Naive thymus-derived CD8-positive, alpha-beta T cell (primary cell): ENCODE measurements around the gene TAAR9. TPM values are rescaled to one million over a fixed set of nuclear protein-coding genes. Genes with fewer than 3 reads are reported as not detected.

ENCODE experiments used
- ATAC-seq, 2 donors: fragments of 150-1000 bp; cut with Tn5 transposase in 1 of 2; sonication (Bioruptor Pico), chemical (Tn5 transposase) in 1 of 2; 1 replicate in 1 of 2; 2 replicates in 1 of 2; pipeline ENCODE4 v1.10.0; 2021; ENCODE audit warnings: mild to moderate bottlenecking in 2 of 2, moderate library complexity in 2 of 2
- POLR2A ChIA-PET: fragments of 350-600 bp; sonication (Branson Sonifier 250); formaldehyde crosslinking; loops from one replicate; lab custom pipeline; 2021; ENCODE audit warnings: antibody characterized with exemption; lab: Charles Lee
- DNase-seq, 10 donors: peaks; one replicate each; pipeline versions ENCODE4 v3.0.0 to v3.0.0-alpha.2; 2020 to 2022
- H3K27ac Mint-ChIP-seq, 10 donors: one replicate each; pipeline ENCODE4 v1.8.0; 2020 to 2022; ENCODE audit warnings: mild to moderate bottlenecking in 10 of 10, mixed read lengths in 10 of 10, moderate library complexity in 4 of 10, inconsistent platforms in 1 of 10
- H3K27me3 Mint-ChIP-seq, 5 donors: one replicate each; pipeline ENCODE4 v1.8.0; 2021 to 2022; ENCODE audit warnings: mixed read lengths in 5 of 5
- H3K36me3 Mint-ChIP-seq, 3 donors: one replicate each; pipeline ENCODE4 v1.8.0; 2020 to 2022; ENCODE audit warnings: mixed read lengths in 3 of 3, mild to moderate bottlenecking in 2 of 3, inconsistent platforms in 1 of 3
- H3K4me1 Mint-ChIP-seq, 4 donors: one replicate each; pipeline ENCODE4 v1.8.0; 2021 to 2022; ENCODE audit warnings: mixed read lengths in 4 of 4
- H3K4me3 Mint-ChIP-seq, 10 donors: one replicate each; pipeline ENCODE4 v1.8.0; 2020 to 2022; ENCODE audit warnings: mild to moderate bottlenecking in 10 of 10, mixed read lengths in 10 of 10, moderate library complexity in 6 of 10, inconsistent platforms in 1 of 10
- H3K9me3 Mint-ChIP-seq, 9 donors: one replicate each; pipeline ENCODE4 v1.8.0; 2020 to 2022; ENCODE audit warnings: mixed read lengths in 9 of 9, mild to moderate bottlenecking in 3 of 9, inconsistent platforms in 1 of 9, moderate library complexity in 1 of 9
- polyA plus RNA-seq, 3 donors: library from polyadenylated mRNA; unstranded; fragments of 300-500 nt; fragmentation: Illumina TruSeq; gene quantifications; one replicate each; pipeline ENCODE4 v1.2.3, GENCODE V29; 2021
- total RNA-seq, 8 experiments: library from RNA in 2 of 8; stranded (reverse) in 2 of 8; gene quantifications; one replicate each; pipeline ENCODE4 v1.2.3 and lab custom pipeline; 2021 to 2026

TAAR9 gene
- total RNA-seq (not detected), polyA plus RNA-seq (not detected), total RNA-seq (lab: John Stamatoyannopoulos, UW) (0 reads per million in 6 experiments)

DNA sequence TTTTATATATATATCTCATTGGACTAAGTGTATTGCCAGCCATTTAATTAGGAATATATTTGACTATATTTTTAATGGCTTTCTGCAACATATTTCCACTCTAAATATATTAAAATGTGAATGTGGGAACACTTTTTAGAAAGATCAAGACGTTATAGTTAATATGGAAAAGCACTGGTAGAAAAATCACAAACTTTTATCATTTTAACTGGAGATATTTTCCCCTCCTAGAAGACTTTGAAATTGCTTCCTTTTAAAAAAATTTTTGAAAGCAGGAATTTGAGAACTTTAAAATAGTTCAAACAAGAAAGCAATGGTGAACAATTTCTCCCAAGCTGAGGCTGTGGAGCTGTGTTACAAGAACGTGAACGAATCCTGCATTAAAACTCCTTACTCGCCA, at the start of gene TAAR9:
Gene TAAR9 (plus strand): TSS at position 301 of the 400 bp plus-strand sequence. CDS start 13 bp downstream, at position 314.
- H3K36me3 Mint-ChIP-seq = peaks cover 0 to 4% (median 0%) of the 10 kb centered on the region in 3 donors
- no peaks in the 10 kb centered on the region for H3K4me1 Mint-ChIP-seq
- DNase-seq (no peak), ATAC-seq (no peak)
- H3K4me3 Mint-ChIP-seq = no peak within 1 kb of the TSS
- H3K27me3 Mint-ChIP-seq = peaks cover 7 to 43% (median 27%) of the 10 kb centered on the region in 5 donors
- POLR2A ChIA-PET = no interaction called here
- peak within 1 kb of the TSS in 1 of 10 donors; percentile 13 for H3K27ac Mint-ChIP-seq
- H3K9me3 Mint-ChIP-seq = peaks cover 0 to 5% (median 0%) of the 10 kb centered on the region in 9 donors

DNA sequence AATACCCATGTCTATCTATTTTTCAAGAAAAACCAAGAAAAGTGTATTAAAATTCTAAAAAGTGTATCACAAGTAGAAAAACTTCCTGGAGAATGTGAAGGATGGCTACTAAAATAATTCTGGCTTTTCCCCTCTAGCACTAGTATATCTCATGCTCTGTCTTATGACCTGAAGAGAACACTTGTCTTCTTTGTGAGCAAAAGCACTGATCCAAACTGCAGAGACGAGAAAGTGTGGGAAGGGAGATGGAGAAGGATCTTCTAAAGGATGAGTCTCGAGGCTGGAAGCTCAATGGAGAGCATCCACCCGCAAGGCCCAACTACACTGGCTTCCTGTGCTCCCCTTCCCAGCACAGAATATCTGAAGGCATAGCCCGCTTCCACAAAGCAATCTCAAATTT, 48.7 kb upstream of the TAAR9 start:
- no peak overlapping the region for H3K4me3 Mint-ChIP-seq
- peaks cover 5 to 15% (median 12%) of the 10 kb centered on the region in 3 donors for H3K36me3 Mint-ChIP-seq
- H3K4me1 Mint-ChIP-seq = peaks cover 4 to 19% (median 8%) of the 10 kb centered on the region in 4 donors
- ATAC-seq = no peak
- no peak for DNase-seq
- POLR2A ChIA-PET = no interaction called here
- peak overlapping the region in 4 of 10 donors; percentile 4 to 56 (median 38) for H3K27ac Mint-ChIP-seq
- H3K27me3 Mint-ChIP-seq = no peaks in the 10 kb centered on the region
- H3K9me3 Mint-ChIP-seq = peaks cover 0 to 5% (median 0%) of the 10 kb centered on the region in 9 donors

- peaks cover 0 to 11% (median 0%) of the 10 kb centered on the region in 9 donors for H3K9me3 Mint-ChIP-seq
- peaks cover 8 to 15% (median 14%) of the 10 kb centered on the region in 4 donors for H3K4me1 Mint-ChIP-seq
- H3K27ac Mint-ChIP-seq = no peak overlapping the region
- POLR2A ChIA-PET = no interaction called here
- ATAC-seq (no peak), DNase-seq (no peak)
- no peak overlapping the region for H3K4me3 Mint-ChIP-seq
- peaks cover 11 to 22% (median 18%) of the 10 kb centered on the region in 3 donors for H3K36me3 Mint-ChIP-seq
- no peaks in the 10 kb centered on the region for H3K27me3 Mint-ChIP-seq
These were observed 48.1 kb upstream of the TAAR9 start for GRCh38 chr6:132490024-132490423.

DNA sequence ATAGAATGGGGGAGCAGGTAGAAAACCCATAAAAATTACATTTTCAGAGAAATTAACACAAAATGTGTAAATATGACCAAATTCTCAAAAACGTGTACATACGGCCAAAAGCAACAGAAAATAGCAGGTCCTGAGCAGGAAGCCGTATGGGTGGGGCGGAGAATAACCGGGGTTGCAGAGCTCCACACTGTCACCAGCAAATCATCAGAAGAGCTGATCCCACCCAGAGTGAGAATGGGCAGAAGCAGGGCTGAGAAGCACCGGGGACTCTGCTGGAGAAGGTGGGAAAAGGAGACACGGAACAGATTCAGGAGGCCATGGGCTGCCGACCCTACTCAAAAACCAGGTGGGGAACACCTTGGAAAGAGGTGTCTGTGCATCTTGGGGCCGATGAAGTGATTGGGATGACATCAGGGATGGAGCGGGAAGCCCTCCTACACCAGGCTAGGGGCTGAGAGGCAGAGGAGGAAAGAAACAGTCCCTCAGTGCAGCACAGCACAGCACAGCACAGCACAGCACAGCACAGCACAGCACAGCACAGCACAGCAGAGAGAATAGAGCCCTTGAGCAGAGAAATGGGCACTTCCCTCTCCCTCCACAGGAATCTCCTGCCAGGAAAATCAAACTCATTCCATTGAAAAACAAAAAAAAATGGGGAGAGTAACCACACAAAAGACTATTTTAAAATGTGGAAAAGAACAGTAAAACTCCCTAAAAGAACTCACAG, 47.4 kb upstream of the TAAR9 start:
- H3K36me3 Mint-ChIP-seq = peaks cover 12 to 26% (median 22%) of the 10 kb centered on the region in 3 donors
- POLR2A ChIA-PET = no interaction called here
- H3K27ac Mint-ChIP-seq = no peak overlapping the region
- peaks cover 0 to 11% (median 0%) of the 10 kb centered on the region in 9 donors for H3K9me3 Mint-ChIP-seq
- H3K4me1 Mint-ChIP-seq = peaks cover 8 to 17% (median 14%) of the 10 kb centered on the region in 4 donors
- ATAC-seq = no peak
- no peaks in the 10 kb centered on the region for H3K27me3 Mint-ChIP-seq
- no peak for DNase-seq
- no peak overlapping the region for H3K4me3 Mint-ChIP-seq

- POLR2A ChIA-PET = no interaction called here
- Mint-ChIP-seq H3K9me3 (peaks cover 0 to 11% (median 0%) of the 10 kb centered on the region in 9 donors), H3K36me3 (peaks cover 12 to 28% (median 23%) of the 10 kb centered on the region in 3 donors), H3K4me1 (peaks cover 8 to 21% (median 14%) of the 10 kb centered on the region in 4 donors), H3K27me3 (no peaks in the 10 kb centered on the region), H3K4me3 (no peak overlapping the region), H3K27ac (no peak overlapping the region)
- no peak for ATAC-seq
- DNase-seq = no peak
These were observed 46.8 kb upstream of the TAAR9 start for GRCh38 chr6:132491303-132491702.

DNA sequence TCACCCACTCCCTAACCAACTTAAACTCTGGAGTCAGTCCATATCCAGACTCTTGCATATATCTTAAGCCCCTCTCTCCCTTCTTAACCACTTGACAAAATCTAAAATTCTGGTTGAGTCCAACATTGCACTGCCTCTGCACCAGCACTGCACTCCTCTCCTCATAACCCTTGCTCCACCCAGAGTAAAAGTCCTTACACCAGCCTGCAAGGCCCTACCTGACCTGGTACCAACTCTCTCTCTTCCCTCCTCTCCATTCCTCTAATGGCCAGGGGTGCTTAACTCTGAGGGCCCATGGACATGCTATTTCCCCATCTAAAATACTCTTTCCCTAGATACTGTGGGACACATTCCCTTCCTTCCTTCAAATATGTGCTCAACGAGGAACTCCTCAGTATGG, 46.2 kb upstream of the TAAR9 start:
- DNase-seq = no peak
- Mint-ChIP-seq H3K27ac (no peak overlapping the region), H3K36me3 (peaks cover 12 to 28% (median 22%) of the 10 kb centered on the region in 3 donors), H3K4me3 (no peak overlapping the region), H3K4me1 (peaks cover 8 to 23% (median 13%) of the 10 kb centered on the region in 4 donors), H3K27me3 (no peaks in the 10 kb centered on the region), H3K9me3 (peaks cover 0 to 11% (median 0%) of the 10 kb centered on the region in 9 donors)
- POLR2A ChIA-PET = no interaction called here
- ATAC-seq = no peak

GRCh38 chr6:132494954-132495353, 43.1 kb upstream of the TAAR9 start:
- Mint-ChIP-seq H3K27ac (peak overlapping the region in 1 of 10 donors; percentile 66), H3K4me3 (peak overlapping the region in 1 of 10 donors; percentile 41), H3K4me1 (peaks cover 12 to 36% (median 28%) of the 10 kb centered on the region in 4 donors), H3K36me3 (peaks cover 16 to 45% (median 44%) of the 10 kb centered on the region in 3 donors), H3K27me3 (no peaks in the 10 kb centered on the region), H3K9me3 (peaks cover 0 to 11% (median 0%) of the 10 kb centered on the region in 9 donors)
- DNase-seq (no peak), ATAC-seq (no peak)
- POLR2A ChIA-PET = no interaction called here

DNA sequence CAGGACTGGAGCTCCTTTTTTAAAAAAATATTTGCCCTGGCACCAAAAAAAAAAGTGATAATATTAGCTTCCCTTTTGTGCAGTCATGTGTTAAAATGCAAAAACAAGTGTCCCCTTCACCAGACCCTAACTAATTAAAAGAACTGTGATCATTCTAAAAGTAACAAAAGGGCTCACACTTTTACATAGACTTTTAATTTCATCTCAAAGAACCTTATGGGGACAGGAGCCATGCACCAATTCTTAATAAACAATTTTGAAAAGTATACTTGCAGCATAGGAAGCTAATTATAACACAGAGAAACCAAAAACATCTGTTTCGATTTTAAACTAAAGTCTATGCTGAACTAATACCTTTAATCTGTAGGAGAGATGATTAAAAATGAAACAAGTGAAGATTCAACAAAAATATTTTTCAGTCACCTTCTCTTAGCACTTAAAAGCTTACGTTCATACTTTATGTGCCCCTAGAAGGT, 42.4 kb upstream of the TAAR9 start:
- Mint-ChIP-seq H3K4me1 (peaks cover 16 to 39% (median 35%) of the 10 kb centered on the region in 4 donors), H3K9me3 (peaks cover 0 to 11% (median 0%) of the 10 kb centered on the region in 9 donors), H3K27ac (peak overlapping the region in 3 of 10 donors; percentile 21 to 66 (median 43)), H3K4me3 (peak overlapping the region in 1 of 10 donors; percentile 41), H3K27me3 (no peaks in the 10 kb centered on the region), H3K36me3 (peaks cover 16 to 52% (median 48%) of the 10 kb centered on the region in 3 donors)
- DNase-seq = no peak
- no peak for ATAC-seq
- POLR2A ChIA-PET = no interaction called here

- DNase-seq = no peak
- Mint-ChIP-seq H3K27me3 (no peaks in the 10 kb centered on the region), H3K9me3 (peaks cover 0 to 11% (median 0%) of the 10 kb centered on the region in 9 donors), H3K4me1 (peaks cover 19 to 43% (median 41%) of the 10 kb centered on the region in 4 donors), H3K27ac (peak overlapping the region in 2 of 10 donors; percentile 7 to 66), H3K36me3 (peaks cover 20 to 62% (median 52%) of the 10 kb centered on the region in 3 donors), H3K4me3 (no peak overlapping the region)
- POLR2A ChIA-PET = interaction anchor here (0.9 kb wide), 1 partner anchor 16 kb away, joined by 4 read pairs; the partner anchor contains the start of gene STX7
- no peak for ATAC-seq
These were observed 41.4 kb upstream of the TAAR9 start for GRCh38 chr6:132496519-132497180.

DNA sequence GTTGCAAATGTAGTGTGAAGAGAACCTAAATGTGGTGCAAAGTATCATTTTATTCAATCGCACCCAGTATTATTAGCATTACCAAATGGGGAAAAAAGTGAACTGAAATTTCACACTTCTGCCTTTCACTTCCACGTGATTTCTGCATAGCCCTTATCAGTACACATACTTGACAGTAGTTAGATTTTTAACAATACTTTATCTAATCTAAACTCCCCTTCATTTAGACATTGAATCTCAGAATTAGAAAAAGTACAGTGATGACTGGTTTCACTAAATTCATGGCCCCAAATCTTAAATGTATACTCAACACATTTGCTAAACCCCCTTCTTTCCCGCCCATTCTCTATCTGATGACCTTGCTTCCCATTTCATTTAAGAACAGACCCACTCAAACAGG, 39.4 kb upstream of the TAAR9 start:
- Mint-ChIP-seq H3K27ac (peak overlapping the region in 2 of 10 donors; percentile 1 to 75), H3K4me3 (peak overlapping the region in 2 of 10 donors; percentile 7 to 56), H3K9me3 (peaks cover 0 to 11% (median 0%) of the 10 kb centered on the region in 9 donors), H3K4me1 (peaks cover 16 to 51% (median 39%) of the 10 kb centered on the region in 4 donors), H3K36me3 (peaks cover 20 to 73% (median 47%) of the 10 kb centered on the region in 3 donors), H3K27me3 (no peaks in the 10 kb centered on the region)
- DNase-seq (no peak), ATAC-seq (no peak)
- POLR2A ChIA-PET = no interaction called here

GRCh38 chr6:132499757-132500156, 38.3 kb upstream of the TAAR9 start:
- peaks cover 18 to 62% (median 42%) of the 10 kb centered on the region in 4 donors for H3K4me1 Mint-ChIP-seq
- H3K27me3 Mint-ChIP-seq = no peaks in the 10 kb centered on the region
- POLR2A ChIA-PET = no interaction called here
- H3K27ac Mint-ChIP-seq = peak overlapping the region in 3 of 10 donors; percentile 6 to 79 (median 75)
- peaks cover 11 to 67% (median 40%) of the 10 kb centered on the region in 3 donors for H3K36me3 Mint-ChIP-seq
- DNase-seq (no peak), ATAC-seq (no peak)
- peaks cover 0 to 2% (median 0%) of the 10 kb centered on the region in 9 donors for H3K9me3 Mint-ChIP-seq
- peak overlapping the region in 1 of 10 donors; percentile 37 for H3K4me3 Mint-ChIP-seq

DNA sequence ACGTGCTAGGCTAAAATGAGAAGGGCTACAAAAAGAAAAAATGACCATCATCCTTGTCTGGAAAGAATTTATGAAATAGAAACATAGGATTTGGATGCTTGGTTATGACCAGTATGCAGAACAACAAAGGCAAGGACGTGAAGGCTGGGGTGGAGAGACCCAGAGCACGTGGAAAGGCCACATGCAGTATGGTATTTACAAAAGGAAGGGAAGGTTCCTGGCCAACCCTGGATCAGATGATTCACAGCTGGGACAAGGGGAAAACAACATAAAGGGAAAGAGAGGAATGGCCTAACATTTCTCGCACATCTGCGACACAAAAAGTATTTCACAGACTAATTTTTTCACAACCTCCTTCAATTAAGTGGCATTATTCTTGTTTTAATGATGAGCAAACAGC, 33.3 kb upstream of the TAAR9 start:
- Mint-ChIP-seq H3K9me3 (no peaks in the 10 kb centered on the region), H3K27ac (peak overlapping the region in 2 of 10 donors; percentile 15 to 21), H3K36me3 (peaks cover 4 to 35% (median 9%) of the 10 kb centered on the region in 3 donors), H3K27me3 (no peaks in the 10 kb centered on the region), H3K4me1 (peaks cover 24 to 81% (median 51%) of the 10 kb centered on the region in 4 donors), H3K4me3 (peak overlapping the region in 2 of 10 donors; percentile 6)
- DNase-seq = no peak
- POLR2A ChIA-PET = no interaction called here
- ATAC-seq = no peak
